ENCODE data around the gene ECPAS. TPM values are rescaled to one million over a fixed set of nuclear protein-coding genes. Genes with fewer than 3 reads are reported as not detected.

ECPAS gene
- total RNA-seq, 1 donor from 2014 or later: 64.3 TPM

DNA sequence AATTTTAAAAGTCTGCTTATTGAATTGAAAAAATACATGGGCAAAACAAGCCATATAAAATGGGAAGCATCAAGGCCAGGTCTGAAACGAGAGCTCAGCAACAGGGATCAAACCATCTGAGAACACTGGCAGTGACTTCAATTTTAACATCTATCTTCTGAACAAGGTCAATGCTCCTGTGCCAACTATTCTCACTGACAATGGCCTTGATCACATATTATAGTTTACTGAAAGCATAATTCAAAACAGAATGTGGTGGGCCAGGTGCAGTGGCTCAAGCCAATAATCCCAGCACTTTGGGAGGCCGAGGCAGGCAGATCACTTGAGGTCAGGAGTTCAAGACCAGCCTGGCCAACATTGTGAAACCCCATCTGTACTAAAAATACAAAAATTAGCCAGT is 9.0 kb downstream of the ECPAS start:
- TF ChIP-seq, protein P1, sequence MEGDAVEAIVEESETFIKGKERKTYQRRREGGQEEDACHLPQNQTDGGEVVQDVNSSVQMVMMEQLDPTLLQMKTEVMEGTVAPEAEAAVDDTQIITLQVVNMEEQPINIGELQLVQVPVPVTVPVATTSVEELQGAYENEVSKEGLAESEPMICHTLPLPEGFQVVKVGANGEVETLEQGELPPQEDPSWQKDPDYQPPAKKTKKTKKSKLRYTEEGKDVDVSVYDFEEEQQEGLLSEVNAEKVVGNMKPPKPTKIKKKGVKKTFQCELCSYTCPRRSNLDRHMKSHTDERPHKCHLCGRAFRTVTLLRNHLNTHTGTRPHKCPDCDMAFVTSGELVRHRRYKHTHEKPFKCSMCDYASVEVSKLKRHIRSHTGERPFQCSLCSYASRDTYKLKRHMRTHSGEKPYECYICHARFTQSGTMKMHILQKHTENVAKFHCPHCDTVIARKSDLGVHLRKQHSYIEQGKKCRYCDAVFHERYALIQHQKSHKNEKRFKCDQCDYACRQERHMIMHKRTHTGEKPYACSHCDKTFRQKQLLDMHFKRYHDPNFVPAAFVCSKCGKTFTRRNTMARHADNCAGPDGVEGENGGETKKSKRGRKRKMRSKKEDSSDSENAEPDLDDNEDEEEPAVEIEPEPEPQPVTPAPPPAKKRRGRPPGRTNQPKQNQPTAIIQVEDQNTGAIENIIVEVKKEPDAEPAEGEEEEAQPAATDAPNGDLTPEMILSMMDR (conservative IDR thresholded peaks at IDR 0.05; ENCODE audit: low read depth, low read length): no peak
- no peak overlapping the region for H3K4me3 ChIP-seq (ENCODE audit: low read depth, low read length)
- no peak for DNase-seq (ENCODE audit: low read depth)

- DNase-seq (ENCODE audit: low read depth): no peak
- TF ChIP-seq, protein P1 (conservative IDR thresholded peaks at IDR 0.05; ENCODE audit: low read depth, low read length): no peak
- no peak overlapping the region for H3K4me3 ChIP-seq (ENCODE audit: low read depth, low read length)
Measured at GRCh38 chr9:111474385-111474784, 9.8 kb downstream of the ECPAS start.

DNA sequence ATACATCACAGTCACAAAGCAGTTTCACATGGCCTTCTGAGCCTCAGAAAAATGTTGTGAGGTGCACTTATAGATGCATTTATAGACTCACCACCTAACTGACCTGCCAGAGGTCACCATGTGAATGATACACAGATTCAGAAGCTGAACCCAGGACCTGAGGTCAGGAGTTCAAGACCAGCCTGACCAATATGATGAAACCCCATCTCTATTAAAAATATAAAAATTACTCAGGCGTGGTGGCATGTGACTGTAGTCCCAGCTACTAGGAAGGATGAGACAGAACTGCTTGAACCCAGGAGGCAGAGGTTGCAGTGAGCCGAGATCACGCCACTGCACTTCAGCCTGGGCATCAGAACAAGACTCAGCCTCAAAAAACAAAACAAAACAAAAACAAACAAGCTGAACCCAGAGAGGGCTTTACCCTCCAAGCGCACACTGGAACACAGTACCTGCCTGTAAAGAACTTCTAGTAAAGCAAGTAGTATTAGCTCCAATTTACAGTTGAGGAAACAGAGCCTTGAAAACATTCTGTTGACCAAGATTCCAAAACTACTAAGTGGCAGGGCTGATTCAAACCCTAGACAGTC is 16.3 kb downstream of the ECPAS start:
- TF ChIP-seq, protein P1 (conservative IDR thresholded peaks at IDR 0.05; ENCODE audit: low read depth, low read length): no peak
- no peak for DNase-seq (ENCODE audit: low read depth)
- H3K4me3 ChIP-seq (ENCODE audit: low read depth, low read length): no peak overlapping the region

DNA sequence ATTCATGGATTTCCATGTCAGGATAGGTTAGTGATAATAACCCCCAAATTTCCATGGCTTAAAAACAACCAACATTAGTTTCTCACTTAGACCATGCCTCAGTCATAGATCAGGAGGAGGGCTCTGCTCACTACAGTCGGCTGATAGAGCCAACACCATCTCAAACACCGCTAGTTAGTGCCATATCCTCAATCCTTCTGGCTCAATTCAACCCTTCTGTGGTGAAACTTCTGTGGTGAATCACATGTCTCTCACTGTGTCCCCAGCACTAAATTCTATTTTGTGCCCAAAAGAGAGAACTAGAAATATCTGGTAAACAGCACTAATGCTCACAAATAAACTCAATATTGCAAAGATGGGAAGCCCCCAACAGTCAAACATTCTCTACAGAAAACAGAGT is 21.1 kb downstream of the ECPAS start:
- H3K4me3 ChIP-seq (ENCODE audit: low read depth, low read length): no peak overlapping the region
- TF ChIP-seq, protein P1 (conservative IDR thresholded peaks at IDR 0.05; ENCODE audit: low read depth, low read length): no peak
- no peak for DNase-seq (ENCODE audit: low read depth)

- no peak overlapping the region for H3K4me3 ChIP-seq (ENCODE audit: low read depth, low read length)
- no peak for DNase-seq (ENCODE audit: low read depth)
- TF ChIP-seq, protein P1 (conservative IDR thresholded peaks at IDR 0.05; ENCODE audit: low read depth, low read length): no peak
Measured at GRCh38 chr9:111458139-111459009, 25.8 kb downstream of the ECPAS start.

GRCh38 chr9:111456529-111456928 is 27.7 kb downstream of the ECPAS start:
- TF ChIP-seq, protein P1 (conservative IDR thresholded peaks at IDR 0.05; ENCODE audit: low read depth, low read length): no peak
- DNase-seq (ENCODE audit: low read depth): no peak
- no peak overlapping the region for H3K4me3 ChIP-seq (ENCODE audit: low read depth, low read length)
